PC-3 (cell line): ENCODE results near the gene BCAR3.

Experiments used
- CTCF ChIP-seq: fragments of 300-600 bp; sonication (generic); conservative IDR thresholded peaks from 2 replicates; pipeline ENCODE4 v1.5.1; 2017; ENCODE audit warnings: antibody characterized with exemption, low read depth, mild to moderate bottlenecking, low read length
- EZH2 ChIP-seq: fragments of 300-600 bp; sonication (generic); IDR thresholded peaks from one replicate; pipeline ENCODE4 v1.6.1; 2017; ENCODE audit warnings: antibody characterized with exemption, mild to moderate bottlenecking, low read length; ENCODE audit not compliant: unreplicated experiment
- EZH2phosphoT487 ChIP-seq: fragments of 300-600 bp; sonication (generic); IDR thresholded peaks from 2 replicates; pipeline ENCODE4 v1.6.1; 2018; ENCODE audit warnings: mild to moderate bottlenecking, antibody characterized with exemption, low read length, borderline replicate concordance

GRCh38 chr1:93670141-93670540 is 11.5 kb downstream of the BCAR3 start:
- no peak for TF ChIP-seq CTCF
- TF ChIP-seq EZH2phosphoT487: no peak
- TF ChIP-seq EZH2: no peak
